Smooth muscle cell (in vitro differentiated cells): ENCODE results near the gene OTUB1. TPM values are rescaled to one million over a fixed set of nuclear protein-coding genes. Genes with fewer than 3 reads are reported as not detected.

ENCODE experiments used
- DNase-seq: peaks from one replicate; lab custom pipeline; 2025; ENCODE audit not compliant: unreplicated experiment; lab: John Stamatoyannopoulos, UW
- H2AFZ ChIP-seq: fragments of 200-600 bp; sonication (generic); 2 replicates; pipeline ENCODE4 v1.6.0; 2016; ENCODE audit warnings: antibody characterized with exemption, low read depth, mild to moderate bottlenecking
- H3F3A ChIP-seq: fragments of 200-600 bp; sonication (generic); 2 replicates; pipeline ENCODE4 v1.6.0; 2017; ENCODE audit warnings: antibody characterized with exemption, low read depth
- H3K27ac ChIP-seq: fragments of 200-600 bp; sonication (generic); 2 replicates; pipeline ENCODE4 v1.5.1; 2016; ENCODE audit warnings: low read depth, mild to moderate bottlenecking
- H3K27me3 ChIP-seq: fragments of 200-600 bp; sonication (generic); 2 replicates; pipeline ENCODE4 v1.6.1; 2016; ENCODE audit warnings: low read depth, mild to moderate bottlenecking
- H3K36me3 ChIP-seq: fragments of 200-600 bp; sonication (generic); 2 replicates; pipeline ENCODE4 v1.5.1; 2016; ENCODE audit warnings: low read depth
- H3K4me1 ChIP-seq: fragments of 200-600 bp; sonication (generic); 2 replicates; pipeline ENCODE4 v1.5.1; 2016; ENCODE audit warnings: low read depth
- H3K4me2 ChIP-seq: fragments of 200-600 bp; sonication (generic); 2 replicates; pipeline ENCODE4 v1.6.0; 2016; ENCODE audit warnings: mild to moderate bottlenecking
- H3K4me3 ChIP-seq: fragments of 200-600 bp; sonication (generic); 2 replicates; pipeline ENCODE4 v1.5.1; 2016; ENCODE audit warnings: mild to moderate bottlenecking
- H3K79me2 ChIP-seq: fragments of 200-600 bp; sonication (generic); 2 replicates; pipeline ENCODE4 v1.6.0; 2016; ENCODE audit warnings: low read depth, mild to moderate bottlenecking
- H3K9ac ChIP-seq: fragments of 200-600 bp; sonication (generic); 2 replicates; pipeline ENCODE4 v1.6.0; 2016; ENCODE audit warnings: low read depth
- H3K9me3 ChIP-seq: fragments of 200-600 bp; sonication (generic); replicated peaks from 2 replicates; pipeline ENCODE4 v1.5.1; 2016; ENCODE audit warnings: low read depth
- H4K20me1 ChIP-seq: fragments of 200-600 bp; sonication (generic); 2 replicates; pipeline ENCODE4 v1.6.0; 2016; ENCODE audit warnings: low read depth
- CTCF ChIP-seq: fragments of 200-600 bp; sonication (generic); IDR thresholded peaks from 2 replicates; pipeline ENCODE4 v1.5.1; 2017; ENCODE audit warnings: borderline replicate concordance, mild to moderate bottlenecking, antibody characterized with exemption; ENCODE audit not compliant: insufficient read depth, poor library complexity, severe bottlenecking
- WGBS: methylation state at CpG from one replicate; pipeline ENCODE4 v1.1.7; 2016; ENCODE audit warnings: low lambda C conversion rate; 5-methylcytosine and 5-hydroxymethylcytosine counted together
- polyA plus RNA-seq: library from polyadenylated mRNA; unstranded; fragments of >200 nt; fragmentation: Nextera tagmentation; extraction: Ambion mirVana; gene quantifications from 2 replicates; pipeline ENCODE4 v1.2.1, GENCODE V29; 2016
- total RNA-seq: library from RNA; depleted of rRNA; stranded (reverse); fragments of >200 nt; gene quantifications from 2 replicates; pipeline ENCODE4 v1.2.3, GENCODE V29; 2014

Gene OTUB1
- total and polyA plus RNA-seq, 2 experiments from 2014 or later = 71.5 to 164 TPM

- TF ChIP-seq CTCF = no peak
- Histone ChIP-seq H3K4me2 (no peak overlapping the region), H3K9ac (no peak overlapping the region), H3K27ac (no peak overlapping the region), H3K36me3 (no peaks in the 10 kb centered on the region), H3F3A (no peaks in the 10 kb centered on the region), H3K4me3 (no peak overlapping the region), H2AFZ (no peak overlapping the region), H3K79me2 (no peaks in the 10 kb centered on the region), H3K27me3 (no peaks in the 10 kb centered on the region), H3K4me1 (no peaks in the 10 kb centered on the region), H3K9me3 (no peaks in the 10 kb centered on the region), H4K20me1 (peaks cover 10% of the 10 kb centered on the region)
- no peak for DNase-seq
- 87% methylated on average over 11 of the region's 11 CpGs for WGBS
These were observed 28.1 kb downstream of the OTUB1 start for GRCh38 chr11:64014356-64014755.

DNA sequence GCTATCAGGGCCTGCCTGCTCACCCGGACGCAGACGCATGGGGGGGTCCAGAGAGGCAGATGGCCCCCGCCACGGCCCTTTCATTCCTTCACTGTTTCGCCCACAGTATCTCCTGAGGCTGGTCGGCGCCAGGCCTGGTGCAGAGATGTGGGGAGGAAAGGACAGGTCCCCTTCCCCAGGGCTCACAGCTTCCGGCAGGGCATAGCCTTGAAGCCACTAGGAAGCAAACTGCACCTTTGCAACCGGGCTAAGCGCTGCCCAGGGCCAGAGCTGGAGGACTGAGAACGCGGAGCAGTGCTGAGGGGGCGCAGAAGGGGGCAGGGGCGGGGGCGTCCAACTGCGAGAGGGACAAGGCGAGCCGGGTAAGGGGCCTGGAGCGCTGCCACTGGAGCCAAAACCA lies 29.3 kb downstream of the OTUB1 start:
- Histone ChIP-seq H3K36me3 (no peaks in the 10 kb centered on the region), H3K9ac (no peak overlapping the region), H3K27ac (no peak overlapping the region), H3K9me3 (no peaks in the 10 kb centered on the region), H3K4me1 (no peaks in the 10 kb centered on the region), H3K4me3 (no peak overlapping the region), H3K27me3 (no peaks in the 10 kb centered on the region), H3K4me2 (no peak overlapping the region), H4K20me1 (peaks cover 10% of the 10 kb centered on the region), H2AFZ (no peak overlapping the region), H3F3A (no peaks in the 10 kb centered on the region), H3K79me2 (no peaks in the 10 kb centered on the region)
- no peak for DNase-seq
- 89% methylated on average over 20 of the region's 20 CpGs for WGBS
- TF ChIP-seq CTCF = no peak

- H3K4me3 ChIP-seq = no peak overlapping the region
- no peak for TF ChIP-seq CTCF
- no peaks in the 10 kb centered on the region for H3K9me3 ChIP-seq
- no peaks in the 10 kb centered on the region for H3K4me1 ChIP-seq
- H3K4me2 ChIP-seq = no peak overlapping the region
- H3K9ac ChIP-seq = no peak overlapping the region
- H3K27ac ChIP-seq = no peak overlapping the region
- H3K36me3 ChIP-seq = no peaks in the 10 kb centered on the region
- H3K27me3 ChIP-seq = no peaks in the 10 kb centered on the region
- H2AFZ ChIP-seq = no peak overlapping the region
- no peak for DNase-seq
- no peaks in the 10 kb centered on the region for H3F3A ChIP-seq
- H4K20me1 ChIP-seq = peaks cover 10% of the 10 kb centered on the region
- H3K79me2 ChIP-seq = no peaks in the 10 kb centered on the region
- 93% methylated on average over 34 of the region's 35 CpGs for WGBS
These were observed 30.0 kb downstream of the OTUB1 start for GRCh38 chr11:64015935-64016845.

DNA sequence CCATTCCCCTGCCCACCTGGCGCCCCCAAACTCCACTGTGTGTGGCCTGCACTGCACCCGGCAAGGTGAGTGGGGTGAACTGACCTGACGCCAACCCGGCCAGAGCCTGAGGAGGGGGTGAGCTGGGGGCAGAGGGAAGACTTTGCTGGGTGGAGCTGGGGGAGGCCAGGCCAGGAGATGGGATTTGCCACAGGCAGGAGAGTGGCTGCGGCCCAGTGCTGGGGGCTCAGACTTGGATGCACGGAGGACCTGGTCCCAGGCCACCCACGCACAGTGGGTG lies 31.6 kb downstream of the OTUB1 start:
- peaks cover 10% of the 10 kb centered on the region for H4K20me1 ChIP-seq
- no peaks in the 10 kb centered on the region for H3K36me3 ChIP-seq
- no peaks in the 10 kb centered on the region for H3K27me3 ChIP-seq
- H3K9ac ChIP-seq = no peak overlapping the region
- no peak overlapping the region for H3K4me2 ChIP-seq
- no peak overlapping the region for H3K27ac ChIP-seq
- no peak overlapping the region for H3K4me3 ChIP-seq
- H3K79me2 ChIP-seq = no peaks in the 10 kb centered on the region
- H3K4me1 ChIP-seq = no peaks in the 10 kb centered on the region
- no peak for DNase-seq
- no peaks in the 10 kb centered on the region for H3K9me3 ChIP-seq
- H3F3A ChIP-seq = no peaks in the 10 kb centered on the region
- 98% methylated on average over 5 of the region's 7 CpGs for WGBS
- no peak for TF ChIP-seq CTCF
- no peak overlapping the region for H2AFZ ChIP-seq
